ENCODE results near the gene JAGN1. TPM values are rescaled to one million over a fixed set of nuclear protein-coding genes. Genes with fewer than 3 reads are reported as not detected.
"Not testable (repeated sequence)": the region's sequence is repeated elsewhere in the genome, so short reads cannot be mapped to it uniquely, and the experiment has no call there.

Gene JAGN1
- total RNA-seq, 1 donor from 2014 or later, result 33.9 TPM

GRCh38 chr3:9896755-9897407, 6.5 kb downstream of the JAGN1 start:
- intact Hi-C loops (cut with micrococcal nuclease), result not testable (repeated sequence)

GRCh38 chr3:9897408-9898372, 7.3 kb downstream of the JAGN1 start:
- intact Hi-C loops (cut with micrococcal nuclease), result no loop called here

GRCh38 chr3:9898467-9899241, 8.2 kb downstream of the JAGN1 start:
- intact Hi-C loops (cut with micrococcal nuclease), result no loop called here

DNA sequence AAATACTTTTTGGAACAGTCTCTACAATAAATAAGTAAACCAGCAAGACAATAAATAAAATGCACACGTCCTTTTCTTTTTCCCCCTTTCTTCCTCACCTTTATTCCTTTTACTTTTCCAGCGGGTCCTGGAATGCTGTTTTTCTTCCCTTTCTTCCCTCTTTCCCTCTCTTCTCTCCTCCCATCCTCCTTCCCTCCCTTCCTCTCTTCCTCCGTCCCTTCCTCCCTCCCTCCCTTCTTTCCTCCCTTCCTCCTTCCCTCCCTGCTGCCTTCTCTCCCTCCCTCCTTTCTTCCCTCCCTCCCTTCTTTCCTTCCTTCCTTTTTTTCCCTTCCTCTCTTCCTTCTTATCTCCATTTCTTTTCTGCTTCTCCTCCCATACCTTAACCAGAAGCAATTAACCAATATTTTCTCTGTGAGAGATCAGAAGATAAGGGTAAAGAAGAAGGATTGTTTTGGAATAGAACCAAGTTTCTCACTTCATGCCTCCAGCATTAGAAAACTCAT, 8.9 kb downstream of the JAGN1 start:
- intact Hi-C loops (cut with micrococcal nuclease), result no loop called here

GRCh38 chr3:9900965-9901415, 10.6 kb downstream of the JAGN1 start:
- intact Hi-C loops (cut with micrococcal nuclease), result not testable (repeated sequence)

- intact Hi-C loops (cut with micrococcal nuclease), result loop anchor here (1.0 kb wide), 2 partner anchors 11 to 13 kb away; no protein-coding TSS in a partner anchor
These were observed 11.6 kb downstream of the JAGN1 start for GRCh38 chr3:9901967-9902366.

DNA sequence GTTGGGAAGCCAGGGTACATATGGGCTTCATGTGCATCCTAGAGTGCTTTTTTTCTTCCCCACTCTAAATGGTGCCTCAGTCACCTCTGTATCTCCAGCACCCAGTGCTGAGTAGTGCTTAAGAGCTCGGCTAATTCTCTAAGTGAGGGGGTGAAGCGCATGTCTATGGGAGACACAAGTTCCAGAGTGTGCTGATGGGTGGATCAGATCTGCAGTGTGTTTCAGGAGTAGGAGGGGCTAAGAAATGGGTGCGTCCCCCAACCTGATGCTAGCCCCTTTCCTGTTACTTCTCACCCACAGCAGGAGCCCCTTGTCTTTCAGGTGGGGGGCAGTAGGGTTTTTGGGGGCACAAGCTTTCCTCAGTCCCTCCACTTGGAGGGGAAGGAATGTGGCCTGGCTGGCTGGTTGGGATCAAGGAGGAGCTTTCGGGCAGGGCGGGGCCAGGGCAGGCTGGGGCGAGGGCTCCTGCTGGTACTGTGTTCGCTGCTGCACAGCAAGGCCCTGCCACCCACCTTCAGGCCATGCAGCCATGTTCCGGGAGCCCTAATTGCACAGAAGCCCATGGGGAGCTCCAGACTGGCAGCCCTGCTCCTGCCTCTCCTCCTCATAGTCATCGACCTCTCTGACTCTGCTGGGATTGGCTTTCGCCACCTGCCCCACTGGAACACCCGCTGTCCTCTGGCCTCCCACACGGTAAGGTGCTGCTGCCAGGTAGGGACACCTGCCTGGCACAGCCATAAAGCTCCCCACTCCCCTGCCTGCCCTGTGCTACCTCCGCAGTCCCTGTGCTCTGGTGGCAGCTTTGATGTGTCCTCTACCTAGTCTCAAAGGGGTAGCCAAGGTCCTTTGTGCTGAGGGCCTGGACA, 12.2 kb downstream of the JAGN1 start, which contains the start of gene IL17RE:
Gene IL17RE (plus strand): TSS at position 477 of the 866 bp plus-strand sequence. CDS start 85 bp downstream, at position 562.
- intact Hi-C loops (cut with micrococcal nuclease), result loop anchor here (1.0 kb wide), 2 partner anchors 11 to 13 kb away; no protein-coding TSS in a partner anchor

DNA sequence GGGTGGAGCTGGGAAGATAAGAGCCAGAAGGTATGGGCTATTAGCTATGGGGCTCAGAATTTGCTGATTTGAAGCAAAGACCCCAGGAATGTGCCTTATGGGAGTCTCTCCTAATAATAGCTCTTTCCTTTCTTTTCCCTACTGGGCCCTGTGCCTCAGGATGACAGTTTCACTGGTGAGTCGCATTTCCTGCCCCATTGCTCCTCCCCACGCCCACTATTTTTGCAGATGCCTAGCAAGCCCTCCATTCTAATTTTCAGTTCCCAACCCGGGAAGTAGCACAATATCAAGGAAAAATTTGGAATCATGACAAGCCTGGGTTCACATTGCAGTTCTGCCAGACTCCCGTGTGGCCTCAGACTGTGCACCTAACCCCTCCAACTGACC, 12.8 kb downstream of the JAGN1 start:
- intact Hi-C loops (cut with micrococcal nuclease), result no loop called here

- intact Hi-C loops (cut with micrococcal nuclease), result no loop called here
These were observed 13.5 kb downstream of the JAGN1 start for GRCh38 chr3:9903904-9904303.

- intact Hi-C loops (cut with micrococcal nuclease), result no loop called here
These were observed 16.1 kb downstream of the JAGN1 start for GRCh38 chr3:9906480-9906879.

- intact Hi-C loops (cut with micrococcal nuclease), result no loop called here
These were observed 17.9 kb downstream of the JAGN1 start for GRCh38 chr3:9908286-9908685.

GRCh38 chr3:9909221-9910013, 19.0 kb downstream of the JAGN1 start:
- intact Hi-C loops (cut with micrococcal nuclease), result no loop called here

DNA sequence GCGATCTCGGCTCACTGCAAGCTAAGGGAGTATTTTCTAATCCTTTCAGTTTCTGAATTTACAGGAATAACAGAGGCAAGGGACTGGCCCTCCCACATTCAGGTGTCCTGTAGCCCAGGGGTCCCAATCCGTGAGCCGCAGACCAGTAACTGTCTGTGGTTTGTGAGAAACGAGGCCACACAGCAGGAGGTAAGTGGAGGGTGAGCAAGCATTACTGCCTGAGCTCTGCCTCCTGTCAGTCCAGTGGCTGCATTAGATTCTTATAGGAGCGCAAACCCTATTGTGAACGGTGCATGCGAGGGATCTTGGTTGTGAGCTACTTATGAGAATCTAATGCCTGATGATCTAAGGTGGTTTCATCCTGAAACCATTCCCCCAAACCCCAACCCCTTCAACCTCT, 21.5 kb downstream of the JAGN1 start:
- intact Hi-C loops (cut with micrococcal nuclease), result no loop called here

DNA sequence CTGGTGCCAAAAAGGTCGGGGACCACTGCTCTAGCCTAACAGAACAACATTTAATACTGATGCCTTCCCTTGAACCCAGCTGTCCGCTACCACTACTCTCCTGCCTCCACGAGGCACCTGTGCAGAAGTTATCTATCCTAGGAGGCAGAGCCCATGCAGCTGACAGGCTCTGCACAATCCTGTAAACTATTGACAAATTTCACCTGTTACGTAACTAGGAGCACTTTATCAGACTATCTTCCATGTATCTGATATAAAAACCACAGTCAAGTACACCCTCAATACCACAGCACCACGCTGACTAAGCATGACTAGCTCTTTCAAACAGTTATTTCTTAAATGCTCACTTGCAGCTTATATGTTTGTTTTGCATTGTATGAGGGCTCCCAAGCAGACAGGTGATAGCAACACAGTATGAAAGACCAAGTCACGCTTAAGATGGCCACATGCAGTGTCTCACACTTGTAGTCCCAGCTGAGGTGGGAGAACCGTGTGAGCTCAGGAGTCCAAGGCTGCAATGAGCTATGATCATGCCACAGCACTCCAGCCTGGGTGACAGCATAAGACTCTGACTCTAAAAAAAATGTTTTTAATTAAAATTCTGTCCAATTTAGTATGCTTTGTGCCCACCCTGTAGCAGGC, 22.0 kb downstream of the JAGN1 start:
- intact Hi-C loops (cut with micrococcal nuclease), result no loop called here

GRCh38 chr3:9913601-9914000, 23.2 kb downstream of the JAGN1 start:
- intact Hi-C loops (cut with micrococcal nuclease), result no loop called here

DNA sequence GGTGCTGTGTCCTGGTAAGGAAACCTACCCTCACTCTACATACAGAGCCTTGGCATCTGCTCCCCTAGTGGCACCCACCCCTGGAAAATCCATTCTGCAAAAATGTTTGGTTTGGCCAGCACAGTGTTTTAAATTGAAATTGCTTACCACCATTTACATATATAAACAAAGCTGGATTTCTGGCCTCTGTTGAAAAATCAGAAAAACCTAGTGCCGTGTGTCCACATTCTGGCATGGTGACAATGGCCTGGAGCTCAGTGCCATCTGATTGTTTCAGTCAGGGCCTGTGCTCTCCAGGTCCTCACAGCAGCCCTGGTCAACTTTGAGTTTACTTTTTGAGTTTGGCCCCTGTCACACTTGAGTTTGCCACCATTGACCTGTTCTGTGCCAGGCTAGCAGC, 23.6 kb downstream of the JAGN1 start:
- intact Hi-C loops (cut with micrococcal nuclease), result loop anchor here (2.0 kb wide), 1 partner anchor 23 kb away; the partner anchor contains the start of gene JAGN1

GRCh38 chr3:9914559-9915253, 24.3 kb downstream of the JAGN1 start:
- intact Hi-C loops (cut with micrococcal nuclease), result loop anchor here (1.0 to 2.0 kb wide), 3 partner anchors 12 to 24 kb away; partner anchors contain the start of genes IL17RE and JAGN1
